ENCODE data around the gene RASA1. TPM values are rescaled to one million over a fixed set of nuclear protein-coding genes. Genes with fewer than 3 reads are reported as not detected.
"Not testable (repeated sequence)": the region's sequence is repeated elsewhere in the genome, so short reads cannot be mapped to it uniquely, and the experiment has no call there.

Gene RASA1
- total and polyA plus RNA-seq, 7 experiments from 2014 or later = 5.9 to 30.7 (median 24.9) TPM

- H3K9me3 ChIP-seq (ENCODE audit: control insufficient read depth in 2 of 3, low read length in 3 of 3); H3K27me3 ChIP-seq (ENCODE audit: control insufficient read depth in 2 of 2, insufficient read depth in 2 of 2, low read length in 2 of 2); intact Hi-C loops (cut with micrococcal nuclease); CTCF ChIA-PET; H3K27me3 Mint-ChIP-seq; H3K36me3 Mint-ChIP-seq; ATAC-seq; H3K27ac ChIP-seq (ENCODE audit: low read depth, low read length); H3K4me3 ChIP-seq (ENCODE audit: low read length); H3K9me3 Mint-ChIP-seq; DNase-seq: not testable (repeated sequence)
- peak overlapping the region in 7 of 10 donors; percentile 5 to 75 (median 24) for H3K4me3 Mint-ChIP-seq
- peaks cover 24 to 76% (median 55%) of the 10 kb centered on the region in 7 donors for H3K4me1 Mint-ChIP-seq
- H3K36me3 ChIP-seq (ENCODE audit: control insufficient read depth in 2 of 3, insufficient read depth in 3 of 3, low read length in 3 of 3) = peaks cover 0 to 13% (median 0%) of the 10 kb centered on the region in 3 experiments
- H3K4me1 ChIP-seq (ENCODE audit: control insufficient read depth in 2 of 2, insufficient read depth in 2 of 2, low read length in 2 of 2) = peaks cover 14 to 18% of the 10 kb centered on the region in 2 donors
- POLR2A ChIA-PET = interaction anchor here (1.0 kb wide), 1 partner anchor 142 kb away, joined by 4 read pairs; the partner anchor contains the start of gene CCNH
- peak overlapping the region in 2 of 9 donors; percentile 36 to 48 for H3K27ac Mint-ChIP-seq
Observed at GRCh38 chr5:87270888-87271287, 3.2 kb downstream of the RASA1 start.

GRCh38 chr5:87276655-87277054 is 9.0 kb downstream of the RASA1 start:
- no peak for ATAC-seq

GRCh38 chr5:87277279-87277835 is 9.7 kb downstream of the RASA1 start:
- no peaks in the 10 kb centered on the region for H3K36me3 ChIP-seq (ENCODE audit: control insufficient read depth in 2 of 3, insufficient read depth in 3 of 3, low read length in 3 of 3)
- no peaks in the 10 kb centered on the region for H3K9me3 ChIP-seq (ENCODE audit: control insufficient read depth in 2 of 3, low read length in 3 of 3)
- ATAC-seq (no peak), DNase-seq (no peak)
- Mint-ChIP-seq H3K9me3 (peaks cover 0 to 2% (median 0%) of the 10 kb centered on the region in 11 donors), H3K27me3 (no peaks in the 10 kb centered on the region), H3K4me1 (peaks cover 34 to 91% (median 66%) of the 10 kb centered on the region in 7 donors), H3K4me3 (no peak overlapping the region), H3K36me3 (peaks cover 4 to 39% (median 17%) of the 10 kb centered on the region in 5 donors), H3K27ac (peak overlapping the region in 8 of 9 donors; percentile 34 to 83 (median 58))
- CTCF ChIA-PET = no interaction called here
- no peak overlapping the region for H3K4me3 ChIP-seq (ENCODE audit: low read length)
- intact Hi-C loops (cut with micrococcal nuclease) = no loop called here
- peaks cover 17% of the 10 kb centered on the region in 2 donors for H3K4me1 ChIP-seq (ENCODE audit: control insufficient read depth in 2 of 2, insufficient read depth in 2 of 2, low read length in 2 of 2)
- no peaks in the 10 kb centered on the region for H3K27me3 ChIP-seq (ENCODE audit: control insufficient read depth in 2 of 2, insufficient read depth in 2 of 2, low read length in 2 of 2)
- peak overlapping the region; percentile 10 for H3K27ac ChIP-seq (ENCODE audit: low read depth, low read length)
- POLR2A ChIA-PET = no interaction called here

More at GRCh38 chr5:87276655-87277054, 9.0 kb downstream of the RASA1 start:
- no peaks in the 10 kb centered on the region for H3K27me3 ChIP-seq (ENCODE audit: control insufficient read depth in 2 of 2, insufficient read depth in 2 of 2, low read length in 2 of 2)
- CTCF ChIA-PET = no interaction called here
- H3K4me3 ChIP-seq (ENCODE audit: low read length) = no peak overlapping the region
- Mint-ChIP-seq H3K4me3 (peak overlapping the region in 6 of 10 donors; percentile 0 to 37 (median 12)), H3K36me3 (peaks cover 4 to 33% (median 17%) of the 10 kb centered on the region in 5 donors), H3K27me3 (no peaks in the 10 kb centered on the region), H3K4me1 (peaks cover 27 to 91% (median 66%) of the 10 kb centered on the region in 7 donors), H3K27ac (peak overlapping the region in 7 of 9 donors; percentile 0 to 68 (median 47)), H3K9me3 (peaks cover 0 to 2% (median 0%) of the 10 kb centered on the region in 11 donors)
- no peak overlapping the region for H3K27ac ChIP-seq (ENCODE audit: low read depth, low read length)
- H3K4me1 ChIP-seq (ENCODE audit: control insufficient read depth in 2 of 2, insufficient read depth in 2 of 2, low read length in 2 of 2) = peaks cover 15 to 16% of the 10 kb centered on the region in 2 donors
- intact Hi-C loops (cut with micrococcal nuclease) = no loop called here
- POLR2A ChIA-PET = no interaction called here
- DNase-seq = no peak
- no peaks in the 10 kb centered on the region for H3K9me3 ChIP-seq (ENCODE audit: control insufficient read depth in 2 of 3, low read length in 3 of 3)
- no peaks in the 10 kb centered on the region for H3K36me3 ChIP-seq (ENCODE audit: control insufficient read depth in 2 of 3, insufficient read depth in 3 of 3, low read length in 3 of 3)

- Histone ChIP-seq H3K4me1 (ENCODE audit: control insufficient read depth in 2 of 2, insufficient read depth in 2 of 2, low read length in 2 of 2) (peaks cover 16 to 21% of the 10 kb centered on the region in 2 donors), H3K4me3 (ENCODE audit: low read length) (no peak overlapping the region), H3K27me3 (ENCODE audit: control insufficient read depth in 2 of 2, insufficient read depth in 2 of 2, low read length in 2 of 2) (no peaks in the 10 kb centered on the region), H3K9me3 (ENCODE audit: control insufficient read depth in 2 of 3, low read length in 3 of 3) (no peaks in the 10 kb centered on the region), H3K27ac (ENCODE audit: low read depth, low read length) (no peak overlapping the region), H3K36me3 (ENCODE audit: control insufficient read depth in 2 of 3, insufficient read depth in 3 of 3, low read length in 3 of 3) (no peaks in the 10 kb centered on the region)
- Mint-ChIP-seq H3K36me3 (peaks cover 4 to 41% (median 17%) of the 10 kb centered on the region in 5 donors), H3K27me3 (no peaks in the 10 kb centered on the region), H3K9me3 (peaks cover 0 to 2% (median 0%) of the 10 kb centered on the region in 11 donors), H3K4me3 (no peak overlapping the region), H3K27ac (peak overlapping the region in 4 of 9 donors; percentile 43 to 88 (median 54)), H3K4me1 (peaks cover 42 to 96% (median 74%) of the 10 kb centered on the region in 7 donors)
- DNase-seq (no peak), ATAC-seq (no peak)
- intact Hi-C loops (cut with micrococcal nuclease) = no loop called here
- CTCF ChIA-PET = no interaction called here
- POLR2A ChIA-PET = no interaction called here
Observed at GRCh38 chr5:87278590-87279100, 11.0 kb downstream of the RASA1 start.

GRCh38 chr5:87282269-87282668 is 14.6 kb downstream of the RASA1 start:
- H3K27me3 Mint-ChIP-seq = no peaks in the 10 kb centered on the region
- H3K9me3 Mint-ChIP-seq = peaks cover 0 to 2% (median 0%) of the 10 kb centered on the region in 11 donors
- peak overlapping the region; percentile 56 to 89 (median 80) for H3K4me3 Mint-ChIP-seq
- Histone ChIP-seq H3K9me3 (ENCODE audit: control insufficient read depth in 2 of 3, low read length in 3 of 3) (no peaks in the 10 kb centered on the region), H3K27ac (ENCODE audit: low read depth, low read length) (peak overlapping the region; percentile 72), H3K27me3 (ENCODE audit: control insufficient read depth in 2 of 2, insufficient read depth in 2 of 2, low read length in 2 of 2) (no peaks in the 10 kb centered on the region), H3K4me3 (ENCODE audit: low read length) (peak overlapping the region; percentile 27), H3K4me1 (ENCODE audit: control insufficient read depth in 2 of 2, insufficient read depth in 2 of 2, low read length in 2 of 2) (peaks cover 14 to 26% of the 10 kb centered on the region in 2 donors), H3K36me3 (ENCODE audit: control insufficient read depth in 2 of 3, insufficient read depth in 3 of 3, low read length in 3 of 3) (no peaks in the 10 kb centered on the region)
- peak; percentile 86 for ATAC-seq
- intact Hi-C loops (cut with micrococcal nuclease) = loop anchor here (1.0 to 5.0 kb wide), 5 partner anchors 9 to 130 kb away; partner anchors contain the start of gene CCNH (in 1 of the 2)
- H3K27ac Mint-ChIP-seq = peak overlapping the region; percentile 79 to 96 (median 90)
- DNase-seq = peak in 7 of 9 donors; percentile 18 to 68 (median 54)
- H3K36me3 Mint-ChIP-seq = peaks cover 4 to 39% (median 23%) of the 10 kb centered on the region in 5 donors
- POLR2A ChIA-PET = interaction anchor here (3.1 kb wide), 1 partner anchor 14 kb away, joined by 18 read pairs; the partner anchor contains the start of gene RASA1
- CTCF ChIA-PET = no interaction called here
- peaks cover 34 to 82% (median 64%) of the 10 kb centered on the region in 7 donors for H3K4me1 Mint-ChIP-seq

GRCh38 chr5:87287266-87287665 is 19.6 kb downstream of the RASA1 start:
- H3K4me3 ChIP-seq (ENCODE audit: low read length); H3K4me3 Mint-ChIP-seq; DNase-seq; H3K27ac ChIP-seq (ENCODE audit: low read depth, low read length); H3K27me3 Mint-ChIP-seq; H3K36me3 ChIP-seq (ENCODE audit: control insufficient read depth in 2 of 3, insufficient read depth in 3 of 3, low read length in 3 of 3); CTCF ChIA-PET; H3K27ac Mint-ChIP-seq; H3K27me3 ChIP-seq (ENCODE audit: control insufficient read depth in 2 of 2, insufficient read depth in 2 of 2, low read length in 2 of 2); ATAC-seq; POLR2A ChIA-PET; intact Hi-C loops (cut with micrococcal nuclease): not testable (repeated sequence)
- H3K36me3 Mint-ChIP-seq = peaks cover 17 to 41% (median 32%) of the 10 kb centered on the region in 5 donors
- H3K9me3 ChIP-seq (ENCODE audit: control insufficient read depth in 2 of 3, low read length in 3 of 3) = peaks cover 0 to 12% (median 0%) of the 10 kb centered on the region in 3 experiments
- H3K4me1 Mint-ChIP-seq = peaks cover 21 to 67% (median 51%) of the 10 kb centered on the region in 7 donors
- peaks cover 6 to 14% of the 10 kb centered on the region in 2 donors for H3K4me1 ChIP-seq (ENCODE audit: control insufficient read depth in 2 of 2, insufficient read depth in 2 of 2, low read length in 2 of 2)
- H3K9me3 Mint-ChIP-seq = peaks cover 0 to 15% (median 9%) of the 10 kb centered on the region in 11 donors
